Activated CD8-positive, alpha-beta T cell treated with anti-CD3 and anti-CD28 coated beads, Interleukin-2, amount 10 ng/mL, durations not matched to agents 7 days and 5 days (primary cell): ENCODE measurements around the gene VGLL3. TPM values are rescaled to one million over a fixed set of nuclear protein-coding genes. Genes with fewer than 3 reads are reported as not detected.
"Not testable (repeated sequence)": the region's sequence is repeated elsewhere in the genome, so short reads cannot be mapped to it uniquely, and the experiment has no call there.

Experiments
- ATAC-seq: fragments of 150-1000 bp; cut with Tn5 transposase; one replicate; pipeline ENCODE4 v1.10.0; 2021; ENCODE audit warnings: moderate library complexity
- CTCF ChIA-PET: fragments of 350-600 bp; sonication (Branson Sonifier 250); formaldehyde crosslinking; loops from one replicate; lab custom pipeline; 2021; ENCODE audit warnings: antibody characterized with exemption; lab: Charles Lee
- POLR2A ChIA-PET: fragments of 350-600 bp; sonication (Branson Sonifier 250); formaldehyde crosslinking; loops from one replicate; lab custom pipeline; 2021; ENCODE audit warnings: antibody characterized with exemption; lab: Charles Lee
- DNase-seq: peaks from one replicate; pipeline ENCODE4 v3.0.0-alpha.2; 2020
- H3K27ac Mint-ChIP-seq: one replicate; pipeline ENCODE4 v1.8.0; 2021; ENCODE audit warnings: mild to moderate bottlenecking, mixed read lengths
- H3K27me3 Mint-ChIP-seq: one replicate; pipeline ENCODE4 v1.8.0; 2021; ENCODE audit warnings: low read depth, mixed read lengths
- H3K36me3 Mint-ChIP-seq: one replicate; pipeline ENCODE4 v1.8.0; 2021; ENCODE audit warnings: low read depth, mixed read lengths
- H3K4me1 Mint-ChIP-seq: one replicate; pipeline ENCODE4 v1.8.0; 2021; ENCODE audit warnings: low read depth, mixed read lengths
- H3K4me3 Mint-ChIP-seq: one replicate; pipeline ENCODE4 v1.8.0; 2021; ENCODE audit warnings: mild to moderate bottlenecking, mixed read lengths
- H3K9me3 Mint-ChIP-seq: one replicate; pipeline ENCODE4 v1.8.0; 2022; ENCODE audit warnings: mixed read lengths; ENCODE audit not compliant: insufficient read depth
- total RNA-seq, 2 experiments: library from RNA; stranded (reverse); gene quantifications; one replicate each; pipeline ENCODE4 v1.2.3, GENCODE V29; 2021

VGLL3 gene
- total RNA-seq, 2 experiments from 2014 or later: not detected

- no peak for ATAC-seq
- CTCF ChIA-PET: no interaction called here
- H3K27me3 Mint-ChIP-seq: peaks cover 25% of the 10 kb centered on the region
These were observed 3.6 kb downstream of the VGLL3 start for GRCh38 chr3:86987421-86987715.

GRCh38 chr3:86986671-86987420 lies 4.1 kb downstream of the VGLL3 start:
- H3K27ac Mint-ChIP-seq: no peak overlapping the region
- ChIA-PET POLR2A (no interaction called here), CTCF (no interaction called here)
- no peaks in the 10 kb centered on the region for H3K36me3 Mint-ChIP-seq
- no peaks in the 10 kb centered on the region for H3K9me3 Mint-ChIP-seq
- no peak for DNase-seq
- H3K4me3 Mint-ChIP-seq: no peak overlapping the region
- no peak for ATAC-seq
- peaks cover 20% of the 10 kb centered on the region for H3K27me3 Mint-ChIP-seq
- peaks cover 3% of the 10 kb centered on the region for H3K4me1 Mint-ChIP-seq

More at GRCh38 chr3:86987421-86987715, 3.6 kb downstream of the VGLL3 start:
- H3K4me1 Mint-ChIP-seq: peaks cover 3% of the 10 kb centered on the region
- no peak overlapping the region for H3K27ac Mint-ChIP-seq
- DNase-seq: no peak
- no peak overlapping the region for H3K4me3 Mint-ChIP-seq
- no peaks in the 10 kb centered on the region for H3K36me3 Mint-ChIP-seq
- POLR2A ChIA-PET: no interaction called here
- H3K9me3 Mint-ChIP-seq: no peaks in the 10 kb centered on the region

DNA sequence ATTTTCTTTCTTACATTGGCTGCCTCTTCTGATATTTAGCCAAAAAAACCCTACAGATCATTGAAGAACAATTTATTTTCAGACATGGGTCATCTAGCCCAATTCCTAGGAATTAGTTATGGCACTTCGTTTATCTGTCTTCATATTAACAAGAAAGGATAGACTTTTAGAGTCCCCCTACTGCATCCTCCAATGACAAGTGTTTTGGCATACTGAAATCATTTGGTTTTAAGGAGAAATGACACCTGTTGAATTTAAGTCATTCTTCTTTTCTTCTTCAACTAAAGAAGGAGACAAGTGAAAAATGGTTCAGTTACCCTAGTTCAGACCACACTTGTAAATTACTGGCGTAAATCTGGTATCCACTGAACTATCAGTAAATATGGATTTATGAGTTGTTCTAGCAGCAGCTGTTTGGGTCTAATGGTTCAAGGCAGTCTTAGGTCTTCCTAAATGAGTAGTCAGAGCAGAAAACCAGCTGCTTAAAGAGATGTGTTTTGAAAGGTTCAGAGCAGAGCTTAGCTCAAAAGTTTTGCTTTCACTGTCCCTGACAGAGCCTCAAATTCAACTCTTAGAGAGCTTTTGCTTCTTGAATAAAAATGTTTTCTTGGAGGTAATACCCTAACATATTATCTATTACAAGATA lies 5.6 kb downstream of the VGLL3 start:
- Mint-ChIP-seq H3K4me1 (peaks cover 3% of the 10 kb centered on the region), H3K27me3 (peaks cover 14% of the 10 kb centered on the region), H3K27ac (no peak overlapping the region), H3K9me3 (no peaks in the 10 kb centered on the region), H3K4me3 (no peak overlapping the region), H3K36me3 (no peaks in the 10 kb centered on the region)
- CTCF ChIA-PET: no interaction called here
- POLR2A ChIA-PET: no interaction called here
- ATAC-seq (no peak), DNase-seq (no peak)

- Mint-ChIP-seq H3K36me3 (no peaks in the 10 kb centered on the region), H3K27me3 (peaks cover 6% of the 10 kb centered on the region), H3K4me1 (no peaks in the 10 kb centered on the region), H3K4me3 (no peak overlapping the region), H3K27ac (no peak overlapping the region), H3K9me3 (no peaks in the 10 kb centered on the region)
- ChIA-PET CTCF (no interaction called here), POLR2A (no interaction called here)
- DNase-seq (no peak), ATAC-seq (no peak)
These were observed 6.7 kb downstream of the VGLL3 start for GRCh38 chr3:86984271-86984670.

DNA sequence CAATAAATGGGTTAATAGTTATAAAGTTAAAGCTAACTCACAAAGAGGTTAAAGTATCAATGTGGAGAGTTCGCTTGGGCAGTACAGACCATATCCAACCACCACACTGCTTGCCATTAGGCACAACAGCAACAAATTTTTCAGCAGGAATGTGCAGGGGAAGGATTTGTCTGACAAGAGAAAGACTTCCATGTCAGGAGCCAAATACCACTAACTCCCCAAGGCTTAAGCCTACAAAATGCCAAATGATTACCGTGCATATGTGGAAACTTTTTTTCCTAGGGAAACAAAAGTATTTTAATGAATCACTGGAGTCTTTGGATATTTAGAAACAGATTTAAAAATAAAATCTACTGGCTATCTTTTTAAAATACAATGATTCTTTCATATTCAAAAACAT lies 8.1 kb downstream of the VGLL3 start:
- ChIA-PET CTCF (no interaction called here), POLR2A (no interaction called here)
- DNase-seq (no peak), ATAC-seq (no peak)
- Mint-ChIP-seq H3K27me3 (no peaks in the 10 kb centered on the region), H3K4me3 (no peak overlapping the region), H3K27ac (no peak overlapping the region), H3K9me3 (no peaks in the 10 kb centered on the region), H3K4me1 (no peaks in the 10 kb centered on the region), H3K36me3 (no peaks in the 10 kb centered on the region)

DNA sequence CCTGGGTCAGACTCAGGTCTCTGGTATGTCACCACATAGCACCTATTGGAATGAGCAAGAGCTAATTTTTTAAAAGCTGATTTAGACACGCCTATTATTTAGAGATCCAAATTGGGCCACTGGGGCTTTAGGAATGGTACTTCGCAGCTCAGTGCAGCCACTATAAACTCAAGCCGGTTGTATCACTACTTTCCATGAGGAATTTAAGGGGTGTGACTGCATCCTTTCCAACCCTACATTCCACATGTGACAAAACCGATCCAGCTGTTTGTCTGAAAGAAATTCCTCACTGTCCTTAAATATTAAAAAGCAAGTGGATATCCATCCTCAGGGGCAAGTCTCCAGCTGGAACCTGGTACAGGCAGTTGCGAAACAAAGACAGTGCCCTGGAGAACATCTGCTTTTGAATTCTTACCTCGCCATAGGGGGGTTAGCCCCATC lies 12.8 kb downstream of the VGLL3 start:
- CTCF ChIA-PET: interaction anchor here (0.6 kb wide), 1 partner anchor 204 kb away, joined by 3 read pairs; no protein-coding TSS in a partner anchor
- Mint-ChIP-seq H3K4me3 (no peak overlapping the region), H3K4me1 (no peaks in the 10 kb centered on the region), H3K9me3 (no peaks in the 10 kb centered on the region), H3K27ac (no peak overlapping the region), H3K27me3 (no peaks in the 10 kb centered on the region), H3K36me3 (no peaks in the 10 kb centered on the region)
- ATAC-seq (no peak), DNase-seq (no peak)
- POLR2A ChIA-PET: no interaction called here

DNA sequence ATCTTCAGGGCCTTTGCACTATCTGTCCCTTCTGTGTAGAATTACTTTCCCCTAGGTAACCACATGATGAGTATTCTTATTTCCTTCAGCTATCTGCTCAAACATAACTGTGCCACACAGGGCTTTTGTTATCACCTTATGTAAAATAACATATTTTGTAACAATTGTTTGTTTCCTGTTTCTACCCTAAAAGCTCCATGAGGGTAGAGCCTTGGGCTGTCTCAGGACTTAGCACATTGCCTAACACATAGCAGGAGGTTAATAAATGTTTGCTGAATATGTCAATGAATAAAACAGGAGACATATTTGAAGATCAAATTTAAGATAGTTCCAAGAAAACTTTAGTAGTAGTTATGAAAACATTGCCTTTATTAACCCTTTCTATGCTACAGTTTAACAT lies 14.7 kb downstream of the VGLL3 start:
- DNase-seq: no peak
- Mint-ChIP-seq H3K36me3 (no peaks in the 10 kb centered on the region), H3K4me3 (no peak overlapping the region), H3K4me1 (no peaks in the 10 kb centered on the region), H3K27ac (no peak overlapping the region), H3K27me3 (no peaks in the 10 kb centered on the region), H3K9me3 (no peaks in the 10 kb centered on the region)
- ChIA-PET CTCF (no interaction called here), POLR2A (no interaction called here)
- ATAC-seq: no peak

GRCh38 chr3:86974177-86974576 lies 16.8 kb downstream of the VGLL3 start:
- H3K4me3 Mint-ChIP-seq, H3K9me3 Mint-ChIP-seq, CTCF ChIA-PET, DNase-seq, H3K36me3 Mint-ChIP-seq, POLR2A ChIA-PET, H3K27me3 Mint-ChIP-seq, H3K27ac Mint-ChIP-seq, ATAC-seq, H3K4me1 Mint-ChIP-seq: not testable (repeated sequence)

GRCh38 chr3:86973440-86973839 lies 17.5 kb downstream of the VGLL3 start:
- Mint-ChIP-seq H3K4me3 (no peak overlapping the region), H3K36me3 (no peaks in the 10 kb centered on the region), H3K27me3 (no peaks in the 10 kb centered on the region), H3K9me3 (no peaks in the 10 kb centered on the region), H3K27ac (no peak overlapping the region), H3K4me1 (no peaks in the 10 kb centered on the region)
- no peak for ATAC-seq
- POLR2A ChIA-PET: no interaction called here
- DNase-seq: no peak
- CTCF ChIA-PET: no interaction called here

DNA sequence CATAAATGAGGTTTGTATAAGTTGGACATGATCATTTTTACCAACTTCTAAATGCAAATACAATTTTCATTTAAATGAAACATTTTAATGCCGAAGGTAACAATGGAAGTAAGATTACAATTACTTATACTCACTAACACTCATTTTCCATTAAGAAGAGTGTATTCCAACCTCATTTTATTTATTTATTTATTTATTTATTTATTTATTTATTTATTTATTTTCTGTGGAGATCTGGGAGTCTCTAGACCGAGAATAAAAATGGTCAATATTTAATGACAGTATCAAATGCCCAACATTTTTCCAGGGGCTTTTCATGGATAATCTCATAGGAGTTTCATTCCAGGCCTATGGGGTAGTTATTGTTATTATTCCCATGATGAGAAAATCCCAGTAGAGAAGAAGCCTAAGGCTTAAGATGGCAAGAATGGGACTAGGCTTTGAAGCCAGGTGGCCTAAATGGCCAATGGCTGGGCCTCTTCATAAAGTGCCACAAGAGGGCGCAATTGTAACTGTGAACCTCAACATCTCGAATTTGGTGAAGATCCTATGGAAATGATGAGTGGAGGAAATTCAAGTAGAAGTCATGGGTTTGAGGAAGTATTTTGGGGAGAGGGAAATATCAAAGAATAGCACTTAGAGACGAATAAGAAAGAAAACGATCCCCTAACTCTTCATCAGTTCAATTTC lies 21.3 kb downstream of the VGLL3 start:
- peak; percentile 42 for DNase-seq
- POLR2A ChIA-PET: no interaction called here

GRCh38 chr3:86968244-86968932 lies 22.6 kb downstream of the VGLL3 start:
- POLR2A ChIA-PET: no interaction called here
- H3K27ac Mint-ChIP-seq: no peak overlapping the region
- CTCF ChIA-PET: no interaction called here
- no peaks in the 10 kb centered on the region for H3K9me3 Mint-ChIP-seq
- H3K36me3 Mint-ChIP-seq: no peaks in the 10 kb centered on the region
- H3K4me1 Mint-ChIP-seq: no peaks in the 10 kb centered on the region
- ATAC-seq (no peak), DNase-seq (no peak)
- H3K27me3 Mint-ChIP-seq: no peaks in the 10 kb centered on the region
- no peak overlapping the region for H3K4me3 Mint-ChIP-seq

More for the DNA sequence above, 21.3 kb downstream of the VGLL3 start:
- no peaks in the 10 kb centered on the region for H3K4me1 Mint-ChIP-seq
- H3K36me3 Mint-ChIP-seq: no peaks in the 10 kb centered on the region
- no peak for ATAC-seq
- CTCF ChIA-PET: no interaction called here
- H3K9me3 Mint-ChIP-seq: no peaks in the 10 kb centered on the region
- H3K27ac Mint-ChIP-seq: no peak overlapping the region
- H3K27me3 Mint-ChIP-seq: no peaks in the 10 kb centered on the region
- no peak overlapping the region for H3K4me3 Mint-ChIP-seq

DNA sequence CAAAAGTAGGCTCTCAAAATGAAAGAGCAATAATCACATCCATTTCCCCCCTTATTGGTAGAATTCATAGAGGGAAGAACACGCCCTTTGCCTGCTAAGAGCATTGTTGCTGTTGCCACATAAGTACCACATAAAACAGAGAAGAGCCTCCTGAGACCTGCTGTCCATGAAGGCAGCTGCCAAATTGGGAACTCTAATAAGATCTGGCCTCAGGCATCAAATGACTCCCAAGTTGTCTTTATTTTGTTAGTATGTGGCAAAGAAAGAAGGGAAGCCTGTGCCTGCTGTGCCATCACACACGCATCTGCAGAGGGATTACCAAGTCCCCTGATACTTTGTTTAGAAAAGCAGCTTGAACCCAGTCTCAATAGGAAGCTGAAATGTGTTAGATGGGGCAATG lies 23.9 kb downstream of the VGLL3 start:
- Mint-ChIP-seq H3K36me3 (no peaks in the 10 kb centered on the region), H3K27ac (no peak overlapping the region), H3K4me1 (no peaks in the 10 kb centered on the region), H3K9me3 (no peaks in the 10 kb centered on the region), H3K27me3 (no peaks in the 10 kb centered on the region), H3K4me3 (no peak overlapping the region)
- ChIA-PET POLR2A (no interaction called here), CTCF (no interaction called here)
- no peak for DNase-seq
- ATAC-seq: no peak
